Amniotic stem cell (primary cell): Measurements from ENCODE around the gene DCXR.

Experiments used
- DNase-seq: peaks from one replicate; lab custom pipeline; 2025; lab: John Stamatoyannopoulos, UW

Gene DCXR

DNA sequence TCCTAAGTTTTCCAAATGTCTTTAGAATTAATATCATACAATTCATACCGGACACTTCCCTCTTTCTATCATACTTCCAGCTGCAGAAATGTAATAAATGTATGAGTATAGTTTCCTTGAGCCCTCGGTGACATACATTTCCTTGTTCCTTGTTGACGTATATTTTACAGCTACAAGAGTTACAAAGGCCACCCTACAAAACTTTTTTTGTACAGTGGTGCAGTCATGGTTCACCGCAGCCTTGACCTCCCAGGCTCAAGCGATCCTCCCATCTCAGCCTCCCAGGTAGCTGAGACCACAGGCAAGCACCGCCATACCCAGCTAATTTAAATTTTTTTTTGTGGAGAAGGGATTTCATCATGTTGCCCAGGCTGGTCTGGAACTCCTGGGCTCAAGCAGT, 35.3 kb upstream of the DCXR start:
- DNase-seq, result no peak

DNA sequence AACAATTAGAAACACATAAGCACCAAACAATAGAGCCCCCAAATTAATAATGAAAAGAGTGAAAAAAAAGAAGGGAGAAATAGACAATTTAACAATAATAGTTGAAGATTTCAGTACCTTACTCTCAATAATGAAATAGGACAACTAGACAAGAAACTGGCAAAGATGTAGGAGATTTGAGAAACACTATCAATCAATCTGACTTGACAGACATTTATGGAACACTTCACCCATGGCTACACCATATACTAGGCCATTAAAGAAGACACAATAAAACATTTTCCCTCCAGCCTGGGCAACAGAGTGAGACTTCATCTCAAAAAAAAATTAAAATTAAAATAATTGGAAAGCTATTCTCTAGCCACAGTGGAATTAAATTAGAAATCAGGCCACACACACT, 33.1 kb upstream of the DCXR start:
- DNase-seq, result no peak

DNA sequence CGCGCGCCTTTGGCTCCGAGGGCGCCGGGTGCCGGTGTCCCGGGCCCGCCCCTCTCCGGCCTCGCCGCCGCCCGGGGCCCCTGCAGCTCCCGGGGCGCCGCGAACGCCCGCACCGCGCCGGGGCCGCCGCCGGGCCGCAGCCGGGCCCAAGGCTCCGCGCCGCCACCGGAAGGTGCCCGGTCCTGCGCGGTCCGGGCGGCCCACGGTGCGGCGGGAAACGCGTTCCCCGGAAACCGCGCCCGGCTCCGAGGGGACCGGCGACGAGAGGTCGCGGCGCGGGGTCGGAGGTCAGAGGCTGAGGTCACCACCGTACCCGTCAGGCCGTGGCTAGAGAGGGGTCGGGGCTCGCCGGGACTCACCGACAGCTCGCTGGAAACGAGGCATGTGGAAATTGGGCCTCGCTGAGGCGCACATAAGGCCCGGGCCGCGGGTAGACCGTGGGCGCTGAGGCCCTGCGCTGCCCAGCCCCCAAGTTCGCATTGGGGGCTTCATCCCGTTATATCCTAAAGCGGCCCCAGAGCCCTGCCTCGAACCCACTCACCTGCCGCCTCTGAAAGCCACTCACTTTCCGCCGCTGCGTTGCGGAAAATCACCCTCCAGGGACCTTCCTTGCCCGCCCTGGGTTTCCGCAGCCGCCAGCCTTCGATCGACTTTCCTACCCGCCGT, 28.3 kb upstream of the DCXR start, which contains the start of gene DUS1L:
TSS of gene DUS1L (minus strand) at position 167 of the 666 bp plus-strand sequence. CDS start 745 bp downstream, outside the sequence.
- DNase-seq, result no peak

DNA sequence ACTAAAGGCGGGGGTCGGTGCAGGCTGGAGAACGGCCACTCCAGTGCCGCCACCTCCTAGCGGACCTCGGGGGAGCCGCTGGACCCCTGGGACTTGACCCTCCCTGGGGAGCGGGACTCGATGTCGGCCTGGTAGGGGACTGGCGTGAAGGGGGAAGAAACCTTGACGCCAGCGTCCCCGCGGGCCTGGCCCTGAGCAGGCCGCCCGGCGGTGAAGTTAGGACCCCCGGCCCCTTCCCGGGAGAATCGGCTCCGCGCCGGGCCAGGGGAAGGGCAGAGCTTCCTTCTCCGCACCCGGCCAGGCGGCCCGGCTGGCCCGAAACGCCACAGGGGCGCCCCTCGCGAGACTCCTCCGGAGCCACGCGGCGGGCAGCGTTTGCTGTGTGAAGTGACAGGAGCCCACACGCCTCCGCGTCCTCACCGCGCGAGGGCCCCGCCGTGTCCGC, 27.7 kb upstream of the DCXR start:
- no peak for DNase-seq

DNA sequence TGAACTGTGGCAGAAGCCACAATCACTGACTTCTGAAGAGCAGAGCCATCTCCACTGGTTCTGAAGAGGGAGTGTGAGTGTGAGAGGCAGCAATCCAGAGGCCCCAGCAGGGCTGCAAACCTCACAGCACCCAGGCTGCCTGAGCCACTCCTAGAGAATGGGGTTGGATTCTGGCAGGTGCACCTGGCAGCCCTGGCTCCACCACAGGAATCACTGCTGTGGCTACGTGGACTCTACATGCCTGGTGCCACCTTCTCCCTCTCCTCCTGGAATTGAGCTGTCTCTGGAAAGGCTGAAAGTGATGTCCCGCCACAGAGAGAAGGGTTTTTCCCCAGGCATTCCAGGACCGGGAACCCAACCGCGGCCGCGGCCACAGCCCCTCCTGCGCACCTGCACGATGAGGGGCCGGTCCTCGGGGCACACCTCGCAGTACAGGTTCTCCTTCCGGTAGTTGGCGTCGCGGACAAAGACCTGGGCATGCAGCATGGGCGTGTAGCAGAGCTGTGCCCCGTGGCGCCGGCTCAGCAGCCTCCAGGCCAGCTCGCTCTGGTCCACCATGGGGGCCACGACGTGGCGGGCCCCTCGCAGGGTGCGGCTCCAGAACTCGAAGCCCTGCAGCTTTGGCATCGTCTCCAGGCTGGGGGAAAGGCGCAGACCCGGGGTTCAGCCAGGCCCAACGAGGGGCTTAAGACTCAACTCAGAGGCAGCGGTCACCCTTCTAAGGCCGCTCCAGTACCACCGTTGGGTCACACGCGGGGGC, 27.1 kb upstream of the DCXR start:
- DNase-seq, result no peak

DNA sequence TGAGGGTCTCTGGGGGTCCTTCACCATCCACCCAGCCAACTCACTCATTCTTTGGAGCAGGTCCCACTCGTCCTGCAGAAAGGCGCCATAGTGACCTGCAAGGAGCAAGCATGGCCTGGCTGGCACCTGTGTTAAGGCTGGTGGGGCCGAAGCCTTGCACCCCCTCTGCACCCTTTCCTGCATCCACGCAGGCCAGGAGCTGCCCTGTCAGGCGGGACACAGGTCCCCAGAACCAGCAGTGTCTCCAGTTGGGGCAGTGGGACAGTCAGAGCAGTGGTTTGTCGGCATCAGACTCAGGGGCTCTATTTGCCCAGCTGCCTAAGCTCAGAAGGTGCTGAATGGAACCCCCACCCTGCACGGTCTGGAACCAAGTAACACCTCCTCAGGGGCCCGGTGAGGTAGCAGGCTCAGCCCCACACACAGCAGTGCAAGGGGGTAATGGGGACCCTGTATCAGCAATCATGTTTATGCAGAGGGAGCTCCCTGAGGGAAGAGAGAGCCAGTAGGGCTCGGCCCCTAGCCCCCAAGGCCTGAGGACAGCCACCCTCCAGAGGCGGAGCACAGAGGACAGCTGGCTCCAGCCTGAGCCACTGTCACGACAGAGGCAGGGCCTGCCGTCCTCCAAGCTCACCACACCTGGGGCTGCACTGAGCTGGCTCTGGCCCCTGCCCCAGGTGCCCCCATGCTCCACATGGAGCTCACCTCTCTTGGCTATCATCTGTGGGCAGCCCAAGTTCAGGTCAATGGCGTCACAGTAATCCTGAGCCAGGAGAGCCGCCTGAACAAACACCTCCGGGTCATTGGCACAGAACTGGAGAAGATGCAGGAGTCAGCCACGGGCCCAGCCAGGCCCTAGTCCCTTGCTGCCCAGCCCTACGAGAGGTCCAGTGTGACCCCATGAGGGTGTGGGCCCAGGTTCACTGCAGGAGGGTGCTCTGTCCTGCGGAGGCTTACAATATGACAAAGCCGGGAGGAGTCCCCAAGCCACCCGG, 26.2 kb upstream of the DCXR start:
- no peak for DNase-seq

DNA sequence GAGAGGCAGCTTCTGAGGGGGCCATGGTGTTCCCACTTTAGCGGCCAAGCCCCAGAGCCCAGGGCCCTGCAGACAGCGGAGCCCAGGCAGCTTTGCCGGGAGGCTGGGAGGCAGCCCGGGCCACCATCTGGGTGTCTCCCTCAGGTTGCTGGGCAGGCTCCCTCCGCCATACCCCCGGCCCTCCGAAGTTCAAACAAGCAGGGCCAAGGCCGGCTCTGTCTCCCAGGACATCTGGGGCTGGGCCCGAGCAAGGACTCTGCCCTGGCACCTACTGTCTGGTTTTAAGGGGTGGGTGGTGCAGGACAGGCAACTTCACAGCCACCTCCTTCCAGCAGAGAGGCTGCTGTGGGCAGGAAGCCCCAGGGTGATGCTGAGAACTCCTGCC, 25.5 kb upstream of the DCXR start:
- no peak for DNase-seq

DNA sequence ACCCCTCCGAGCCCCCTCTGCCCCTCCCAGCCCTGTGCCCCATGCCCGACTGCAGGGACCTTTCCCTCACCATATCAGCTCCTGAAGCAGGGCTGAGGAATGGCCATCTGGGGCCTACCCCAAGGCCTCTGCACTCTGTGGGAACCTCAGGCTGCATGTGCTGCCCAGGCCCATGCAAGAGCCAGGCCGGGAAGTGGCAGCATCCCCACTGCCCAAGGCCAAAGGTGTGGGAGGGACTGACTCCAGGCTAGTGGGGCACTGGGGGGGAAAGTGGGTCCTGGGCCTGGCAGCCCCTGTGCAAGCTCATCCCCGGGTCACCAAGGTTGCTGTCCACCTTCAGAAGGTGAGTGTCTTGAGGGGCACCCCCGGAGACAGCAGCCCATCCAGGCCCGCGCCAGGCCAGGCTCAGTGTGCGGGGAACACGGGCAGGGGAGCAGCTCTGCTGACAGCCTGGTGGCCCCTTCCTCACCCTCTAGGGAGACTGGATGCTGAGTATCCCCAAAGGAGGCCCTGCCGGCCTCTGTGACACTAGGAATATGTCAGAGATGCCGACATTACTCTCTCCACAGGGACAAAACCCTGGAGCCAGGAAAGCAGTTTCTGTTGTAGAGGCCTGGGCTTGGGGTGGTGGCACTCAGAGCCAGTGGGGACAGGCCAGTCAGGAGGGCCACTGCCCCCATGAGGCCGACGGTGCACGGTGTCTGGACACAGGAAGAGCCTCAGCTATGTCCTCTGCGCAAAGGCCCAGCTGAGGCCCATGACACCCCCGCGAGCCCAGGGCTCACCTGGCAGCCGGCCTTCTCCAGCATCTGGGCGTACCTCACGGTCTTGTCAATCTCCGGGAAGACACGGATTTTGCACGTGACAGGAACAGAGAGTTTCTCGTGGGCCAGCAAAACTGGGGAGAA, 24.8 kb upstream of the DCXR start:
- no peak for DNase-seq

DNA sequence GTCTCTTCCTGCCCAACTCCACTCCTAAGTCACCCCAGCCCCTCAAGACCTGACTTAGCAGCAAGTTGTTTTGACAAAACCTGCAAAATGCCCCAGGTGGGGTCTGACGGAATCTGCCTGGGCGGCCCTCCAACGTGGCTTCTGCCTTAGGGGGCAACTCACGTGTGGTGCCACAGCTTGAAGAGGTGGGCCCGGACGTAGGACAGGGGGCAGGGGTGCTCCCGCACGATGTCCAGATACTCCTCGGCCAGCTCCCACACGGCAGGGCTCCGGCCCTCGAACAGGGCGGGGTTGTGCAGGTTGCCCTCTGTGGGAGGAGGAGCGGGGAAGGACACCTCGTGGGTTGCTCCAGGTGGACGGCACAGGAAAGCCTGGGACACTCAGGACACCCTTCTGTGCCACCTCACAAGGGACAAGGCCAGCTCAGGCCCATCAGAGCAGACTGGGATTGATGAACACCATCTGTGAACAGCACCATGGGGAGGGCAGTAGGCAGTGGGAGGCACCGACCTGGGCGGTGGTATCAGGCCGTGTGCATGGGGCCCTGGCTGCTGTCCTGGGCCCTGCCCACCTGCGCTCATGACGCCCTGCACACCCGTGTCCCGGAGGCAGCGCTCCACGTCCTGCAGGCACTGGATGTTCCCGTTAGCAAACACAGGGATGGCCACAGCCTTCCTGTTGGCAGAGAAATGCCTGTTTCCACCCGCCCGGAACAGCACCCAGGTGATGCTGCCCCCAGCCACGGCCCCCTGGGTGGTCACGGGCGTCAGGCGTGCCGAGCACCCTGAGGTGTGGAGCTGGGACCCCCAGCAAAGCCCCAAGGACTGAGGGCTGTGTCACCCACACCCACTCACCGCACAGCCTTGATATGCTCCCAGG, 23.8 kb upstream of the DCXR start:
- DNase-seq, result no peak

DNA sequence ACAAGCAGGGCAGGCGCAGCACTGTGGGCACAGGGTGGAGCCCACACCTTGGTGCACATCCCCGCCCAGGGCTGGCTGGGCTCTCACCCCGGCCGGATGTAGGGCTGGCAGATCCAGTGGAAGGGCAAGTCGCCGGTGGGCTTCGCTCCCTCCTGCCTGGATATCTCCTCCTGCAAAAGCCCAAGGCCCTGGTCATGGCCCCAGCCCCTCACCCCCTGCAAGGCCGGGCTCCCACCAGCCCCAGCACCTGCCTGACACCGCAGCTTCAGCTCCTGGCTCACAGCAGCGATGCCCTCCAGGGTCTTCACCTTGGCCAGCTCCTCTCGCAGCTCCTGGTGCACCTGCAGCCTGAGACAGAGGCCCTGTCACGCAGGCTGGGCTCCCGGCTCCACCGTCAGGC, 23.1 kb upstream of the DCXR start:
- DNase-seq, result no peak

DNA sequence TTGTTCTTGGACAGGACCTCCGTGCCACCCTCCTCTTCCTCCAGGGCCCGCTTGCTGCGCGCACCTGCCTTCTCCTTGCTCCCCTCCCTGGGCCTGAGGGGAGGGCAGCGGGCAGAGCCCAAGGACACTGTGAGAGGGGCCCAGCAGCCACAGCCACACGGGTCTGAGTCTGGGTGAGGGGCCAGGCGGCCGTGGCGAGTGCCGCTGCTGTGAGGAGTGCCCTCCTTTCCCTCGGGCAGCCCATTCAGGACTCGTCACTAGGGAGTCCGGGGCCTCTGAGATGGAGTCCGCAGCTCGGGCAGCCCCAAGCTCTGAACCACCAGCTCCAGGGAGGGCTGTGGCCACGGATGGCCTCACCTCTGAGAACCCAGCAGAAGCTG, 22.5 kb upstream of the DCXR start:
- DNase-seq, result no peak

DNA sequence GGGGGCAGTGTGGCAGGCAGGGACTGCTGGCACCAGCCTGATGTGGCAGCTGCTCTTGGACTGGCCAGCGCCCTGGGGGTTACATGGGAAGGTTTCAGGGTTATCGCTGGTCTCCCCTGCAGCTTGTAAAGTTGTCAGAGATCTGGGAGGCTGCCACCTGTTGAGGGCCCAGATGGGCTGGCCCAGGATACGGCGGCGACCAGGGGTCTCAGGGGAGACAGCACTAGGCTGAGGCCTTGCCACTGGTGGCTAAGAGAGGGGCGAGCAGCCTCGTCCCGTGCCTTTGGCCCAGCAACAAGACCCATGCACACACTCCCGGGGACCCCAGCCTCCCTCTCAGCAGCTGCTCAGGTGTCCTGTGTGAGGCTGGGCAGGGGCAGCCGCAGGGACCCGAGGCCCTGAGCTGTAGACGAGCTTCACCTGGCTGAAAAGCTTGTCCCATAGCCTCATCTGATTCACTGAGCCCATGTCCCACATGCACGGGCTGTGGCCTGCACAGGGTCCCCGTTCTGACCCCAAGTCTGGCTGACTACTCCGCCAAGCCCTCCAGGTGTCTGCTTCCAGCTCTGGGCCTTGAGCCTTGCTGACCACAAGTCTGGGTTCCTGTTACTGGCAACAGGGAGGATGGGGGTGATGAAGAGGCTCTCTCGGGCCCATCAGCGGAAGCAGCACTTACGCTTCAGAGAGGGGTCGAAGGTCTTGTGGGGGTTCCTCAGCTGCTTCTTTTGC, 21.9 kb upstream of the DCXR start:
- no peak for DNase-seq

DNA sequence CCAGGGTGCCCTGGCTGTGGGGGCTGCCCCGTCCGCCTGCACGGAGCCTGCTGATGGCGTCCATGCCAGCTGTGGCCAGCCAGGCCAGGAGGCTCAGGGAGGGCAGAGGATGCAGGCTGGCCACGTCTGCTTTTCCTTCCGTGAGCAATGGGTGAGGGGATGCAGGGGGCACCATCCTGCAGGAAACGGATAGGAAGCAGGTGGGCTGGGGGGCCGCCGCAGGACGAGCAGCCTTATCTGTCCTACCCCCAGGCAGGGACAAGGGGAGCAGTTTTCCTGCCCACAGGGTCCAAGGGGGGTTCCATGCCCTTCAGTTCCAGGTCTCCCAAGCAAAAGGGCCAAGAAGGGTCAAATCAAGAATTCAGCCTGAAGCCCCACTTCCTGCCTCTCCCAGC, 21.4 kb upstream of the DCXR start:
- no peak for DNase-seq

DNA sequence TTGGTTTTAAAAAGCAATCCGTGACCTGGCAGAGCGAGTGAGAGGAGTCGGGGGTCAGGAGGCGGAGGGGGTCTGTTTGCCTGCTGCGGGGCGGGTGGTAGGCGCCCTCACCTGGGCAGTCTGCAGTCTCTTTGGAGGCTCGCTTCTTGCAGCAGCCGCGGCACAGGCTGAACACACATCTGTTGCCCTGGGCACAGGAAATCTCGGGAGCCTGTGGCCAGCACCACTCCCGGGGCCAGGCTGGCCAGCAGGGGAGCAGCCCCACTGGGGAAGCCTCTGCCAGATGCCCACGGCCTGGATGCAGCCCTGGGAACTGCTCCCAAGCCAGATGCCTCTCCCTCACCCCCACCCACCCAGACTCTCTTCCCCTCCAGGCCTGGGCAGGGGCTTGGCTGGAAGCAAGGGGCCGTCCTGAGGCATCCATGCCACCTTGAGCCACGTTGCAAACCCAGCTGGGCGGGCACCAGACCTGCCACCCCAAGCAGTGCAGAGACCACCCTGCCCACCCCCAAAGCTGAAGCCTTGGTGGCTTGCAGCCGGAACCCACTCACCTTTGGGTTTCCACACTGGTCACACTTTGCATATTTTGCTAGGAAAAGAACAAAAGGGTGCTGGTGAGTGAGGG, 20.8 kb upstream of the DCXR start:
- DNase-seq, result no peak

DNA sequence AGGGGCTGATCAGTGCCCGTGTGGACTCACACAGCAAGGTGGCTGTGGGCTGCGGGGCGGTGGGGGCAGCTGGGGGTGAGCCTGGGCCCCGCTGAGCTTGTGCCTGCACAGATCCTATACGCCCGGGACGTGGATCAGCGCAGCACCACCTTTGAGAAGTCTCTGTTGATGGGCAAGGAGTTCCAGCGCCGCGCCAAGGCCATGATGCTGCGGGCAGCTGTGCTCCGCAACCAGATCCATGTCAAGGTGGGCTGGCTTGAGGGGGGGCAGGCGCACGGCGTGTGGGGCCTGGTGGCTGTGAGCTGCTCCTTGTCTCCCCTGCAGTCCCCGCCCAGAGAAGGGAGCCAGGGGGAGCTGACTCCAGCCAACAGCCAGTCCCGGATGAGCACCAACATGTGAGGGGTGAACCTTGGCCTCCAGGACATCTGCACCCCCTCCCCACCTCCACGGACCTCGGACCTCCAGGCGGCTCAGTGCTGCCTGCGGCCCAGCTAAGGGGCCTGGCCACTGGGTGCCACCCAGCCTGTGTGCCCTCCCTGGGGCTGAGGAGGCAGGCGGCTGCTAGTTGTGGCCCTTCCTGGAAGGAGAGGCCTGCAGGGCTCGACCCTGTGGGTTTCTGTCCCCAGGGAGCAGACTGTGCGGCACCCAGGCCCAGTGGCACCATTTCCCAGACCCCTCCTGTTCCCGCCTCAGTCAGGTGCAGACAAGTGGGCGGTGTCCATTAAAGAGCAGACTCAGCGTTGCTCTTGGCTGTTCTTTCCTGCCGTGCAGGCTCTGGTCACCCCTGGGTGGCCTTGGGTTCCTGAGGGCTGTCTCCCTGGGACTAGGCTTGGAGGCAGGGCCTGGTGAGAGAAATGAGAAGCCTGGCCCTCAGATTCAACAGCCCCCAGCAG, 19.5 kb upstream of the DCXR start:
- DNase-seq, result no peak

DNA sequence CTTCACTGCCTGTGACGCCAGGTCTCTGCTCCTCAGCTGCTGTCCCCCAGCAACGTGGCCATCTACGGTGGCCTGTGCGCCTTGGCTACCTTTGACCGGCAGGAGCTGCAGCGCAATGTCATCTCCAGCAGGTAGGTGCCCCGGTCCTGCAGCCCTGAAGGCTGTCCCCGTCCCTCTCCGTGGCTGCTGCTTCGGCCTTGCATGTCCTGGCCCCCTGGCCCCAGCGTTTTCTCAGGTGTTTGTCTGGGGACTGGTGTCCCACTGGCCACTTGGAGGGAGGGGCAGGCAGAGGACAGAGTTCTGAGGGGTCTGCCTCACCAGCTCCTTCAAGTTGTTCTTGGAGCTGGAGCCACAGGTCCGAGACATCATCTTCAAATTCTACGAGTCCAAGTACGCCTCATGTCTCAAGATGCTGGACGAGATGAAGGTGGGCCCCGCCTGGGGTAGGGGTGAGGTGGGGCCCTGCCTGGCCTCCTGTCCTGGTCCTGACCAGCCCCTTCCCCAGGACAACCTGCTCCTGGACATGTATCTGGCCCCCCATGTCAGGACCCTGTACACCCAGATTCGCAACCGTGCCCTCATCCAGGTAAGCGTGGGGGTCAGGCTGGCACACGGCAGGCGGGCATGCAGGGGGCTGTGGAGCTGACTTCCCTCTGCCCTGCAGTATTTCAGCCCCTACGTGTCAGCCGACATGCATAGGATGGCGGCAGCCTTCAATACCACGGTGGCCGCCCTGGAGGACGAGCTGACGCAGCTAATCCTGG, 18.6 kb upstream of the DCXR start:
- no peak for DNase-seq
